ENCODE measurements around the gene CACNA2D3.

Gene CACNA2D3

DNA sequence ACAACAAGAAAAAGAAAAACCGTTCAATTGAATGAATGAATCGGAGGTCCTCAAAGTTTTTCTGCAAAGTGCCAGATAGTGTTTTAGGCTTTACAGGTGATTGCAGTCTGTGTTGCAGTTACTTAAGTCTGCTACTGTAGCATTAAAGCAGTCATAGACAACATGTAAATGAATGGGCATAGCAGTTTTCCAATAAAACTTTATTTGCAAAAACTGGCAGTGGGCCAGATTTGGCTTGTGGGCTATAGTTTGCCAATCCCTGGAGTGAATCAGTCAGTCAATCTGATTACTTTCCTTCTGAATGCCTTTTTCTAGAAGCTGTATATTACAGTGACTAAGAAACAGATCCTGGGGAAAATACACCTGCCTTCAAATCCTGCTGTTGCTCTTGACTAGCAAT, 562.9 kb downstream of the CACNA2D3 start:
- no peak overlapping the region for H3K4me3 ChIP-seq (ENCODE audit: low read length)
- DNase-seq (ENCODE audit: low read depth): no peak
- TF ChIP-seq, protein P1, sequence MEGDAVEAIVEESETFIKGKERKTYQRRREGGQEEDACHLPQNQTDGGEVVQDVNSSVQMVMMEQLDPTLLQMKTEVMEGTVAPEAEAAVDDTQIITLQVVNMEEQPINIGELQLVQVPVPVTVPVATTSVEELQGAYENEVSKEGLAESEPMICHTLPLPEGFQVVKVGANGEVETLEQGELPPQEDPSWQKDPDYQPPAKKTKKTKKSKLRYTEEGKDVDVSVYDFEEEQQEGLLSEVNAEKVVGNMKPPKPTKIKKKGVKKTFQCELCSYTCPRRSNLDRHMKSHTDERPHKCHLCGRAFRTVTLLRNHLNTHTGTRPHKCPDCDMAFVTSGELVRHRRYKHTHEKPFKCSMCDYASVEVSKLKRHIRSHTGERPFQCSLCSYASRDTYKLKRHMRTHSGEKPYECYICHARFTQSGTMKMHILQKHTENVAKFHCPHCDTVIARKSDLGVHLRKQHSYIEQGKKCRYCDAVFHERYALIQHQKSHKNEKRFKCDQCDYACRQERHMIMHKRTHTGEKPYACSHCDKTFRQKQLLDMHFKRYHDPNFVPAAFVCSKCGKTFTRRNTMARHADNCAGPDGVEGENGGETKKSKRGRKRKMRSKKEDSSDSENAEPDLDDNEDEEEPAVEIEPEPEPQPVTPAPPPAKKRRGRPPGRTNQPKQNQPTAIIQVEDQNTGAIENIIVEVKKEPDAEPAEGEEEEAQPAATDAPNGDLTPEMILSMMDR (IDR thresholded peaks at IDR 0.05; ENCODE audit: insufficient read depth, low read depth, low read length, missing control alignments): no peak

DNA sequence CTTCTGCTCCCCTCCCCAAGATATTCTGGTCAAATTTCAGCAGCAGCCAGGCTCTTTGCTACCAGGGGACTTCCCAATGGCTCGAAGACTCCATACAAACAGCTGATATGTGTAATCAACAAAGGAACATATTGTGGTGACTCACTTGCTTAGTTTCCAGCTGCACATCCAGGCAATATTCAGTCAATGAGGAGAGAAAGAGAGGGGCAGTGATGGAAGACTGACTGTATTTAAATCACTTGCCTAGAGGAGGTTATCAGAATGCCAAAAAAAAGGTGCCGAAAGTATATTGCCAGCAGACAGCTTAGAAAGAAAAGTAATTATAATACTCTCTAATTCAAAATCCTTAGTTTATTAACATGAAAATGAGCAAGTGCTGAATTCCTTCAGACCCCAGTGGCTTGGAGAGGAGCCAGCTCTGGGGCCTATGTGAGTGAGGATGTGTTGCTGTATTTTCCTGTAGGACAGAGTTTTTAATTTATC, 569.0 kb downstream of the CACNA2D3 start:
- TF ChIP-seq, protein P1 (IDR thresholded peaks at IDR 0.05; ENCODE audit: insufficient read depth, low read depth, low read length, missing control alignments): no peak
- DNase-seq (ENCODE audit: low read depth): no peak
- H3K4me3 ChIP-seq (ENCODE audit: low read length): no peak overlapping the region

DNA sequence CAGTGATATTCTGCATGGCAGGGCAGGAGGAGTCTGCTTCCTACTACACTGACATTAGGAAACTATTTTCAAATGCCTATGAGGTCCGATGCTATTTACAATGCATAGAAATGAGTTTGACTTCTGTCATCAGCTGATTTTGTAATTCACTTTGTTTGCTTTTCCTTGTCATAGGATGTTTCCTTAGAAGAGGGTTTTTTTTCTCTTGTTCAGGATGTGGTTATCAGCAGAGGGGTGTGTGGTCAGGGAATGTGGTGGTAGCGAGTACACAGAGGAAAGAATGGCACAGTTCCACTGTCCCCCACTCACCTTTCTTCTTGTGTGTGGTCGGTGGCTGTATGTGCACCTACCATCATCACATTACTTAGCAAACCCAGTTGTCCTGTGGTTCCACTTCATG, 574.0 kb downstream of the CACNA2D3 start:
- H3K4me3 ChIP-seq (ENCODE audit: low read length): no peak overlapping the region
- TF ChIP-seq, protein P1 (IDR thresholded peaks at IDR 0.05; ENCODE audit: insufficient read depth, low read depth, low read length, missing control alignments): no peak
- DNase-seq (ENCODE audit: low read depth): peak; percentile 4

DNA sequence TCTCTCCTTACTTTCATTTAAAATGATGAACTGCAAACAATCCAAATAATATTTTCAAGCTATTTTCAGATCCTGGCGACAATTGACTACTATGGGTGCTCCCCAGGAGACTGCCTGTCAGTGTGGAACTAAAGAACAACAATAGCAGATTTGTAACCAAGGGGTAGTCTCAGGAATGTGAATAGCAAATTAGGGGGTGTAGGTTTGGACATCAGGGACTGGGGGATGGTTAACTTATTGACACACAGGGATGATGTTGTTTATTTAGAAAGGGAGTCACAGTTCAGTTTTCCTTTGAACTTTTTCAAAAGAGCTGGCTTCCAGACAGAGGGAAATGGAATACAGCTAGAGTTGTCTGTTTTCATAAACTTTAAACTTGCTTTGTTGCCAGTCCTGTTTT, 575.7 kb downstream of the CACNA2D3 start:
- H3K4me3 ChIP-seq (ENCODE audit: low read length): no peak overlapping the region
- TF ChIP-seq, protein P1 (IDR thresholded peaks at IDR 0.05; ENCODE audit: insufficient read depth, low read depth, low read length, missing control alignments): no peak
- no peak for DNase-seq (ENCODE audit: low read depth)

DNA sequence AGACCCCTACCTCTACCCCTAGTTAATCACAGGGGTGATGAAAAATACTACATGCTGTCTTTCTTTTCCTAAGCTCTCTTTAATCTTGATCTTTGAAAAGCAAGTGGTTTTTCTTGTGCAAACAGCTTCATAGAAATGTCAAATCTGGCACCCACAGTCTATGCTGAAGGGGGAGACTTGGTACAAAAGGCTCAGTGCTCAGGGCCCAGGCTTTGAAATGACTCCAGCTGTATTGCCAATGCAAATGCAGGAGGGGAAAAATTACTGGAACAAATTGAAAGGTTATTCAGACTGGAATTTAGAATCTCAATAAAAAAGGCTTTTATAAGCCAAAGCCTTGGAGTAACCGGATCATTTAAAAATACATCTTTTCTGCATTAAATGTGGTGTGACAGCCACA, 581.6 kb downstream of the CACNA2D3 start:
- H3K4me3 ChIP-seq (ENCODE audit: low read length): no peak overlapping the region
- TF ChIP-seq, protein P1 (IDR thresholded peaks at IDR 0.05; ENCODE audit: insufficient read depth, low read depth, low read length, missing control alignments): no peak
- DNase-seq (ENCODE audit: low read depth): no peak

DNA sequence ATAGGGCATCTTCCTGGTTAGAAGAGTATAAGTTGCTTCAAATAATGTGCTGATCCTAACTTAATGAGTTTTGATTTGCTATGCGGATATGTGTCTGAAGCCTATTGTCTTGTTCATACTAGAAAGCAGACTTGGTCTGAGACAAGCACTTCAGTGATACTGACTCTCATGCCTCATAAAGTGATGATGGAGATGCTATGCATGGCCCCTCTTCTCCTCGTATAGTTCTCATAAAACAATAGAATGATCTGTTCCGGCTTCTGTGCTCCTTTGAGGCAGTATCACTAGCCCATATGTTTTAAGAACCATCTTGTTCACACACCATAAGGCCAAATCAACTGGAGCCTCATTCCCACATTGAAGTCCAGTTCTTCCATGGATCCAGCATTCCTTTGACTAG, 583.4 kb downstream of the CACNA2D3 start:
- TF ChIP-seq, protein P1 (IDR thresholded peaks at IDR 0.05; ENCODE audit: insufficient read depth, low read depth, low read length, missing control alignments): no peak

DNA sequence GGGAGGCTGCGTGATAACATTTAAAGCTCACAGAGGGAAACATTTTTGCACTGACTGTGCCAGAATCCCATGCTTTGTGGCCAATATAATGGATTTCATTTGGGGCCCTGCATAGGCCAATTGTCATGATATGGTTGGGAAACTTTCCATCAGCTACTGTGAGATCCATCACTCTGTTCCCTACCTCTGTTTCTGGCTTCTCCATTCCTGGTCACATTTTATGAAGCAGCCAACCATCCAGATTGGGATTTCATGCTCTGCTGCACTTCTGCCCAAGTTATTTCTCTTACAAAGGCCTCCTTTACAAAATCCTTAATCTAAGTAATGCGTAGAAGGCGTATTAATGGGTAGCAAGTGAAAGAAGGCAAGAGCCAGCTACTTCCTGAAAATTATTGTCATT, 584.4 kb downstream of the CACNA2D3 start:
- DNase-seq (ENCODE audit: low read depth): no peak
- TF ChIP-seq, protein P1 (IDR thresholded peaks at IDR 0.05; ENCODE audit: insufficient read depth, low read depth, low read length, missing control alignments): no peak
- no peak overlapping the region for H3K4me3 ChIP-seq (ENCODE audit: low read length)

More for the DNA sequence above, 583.4 kb downstream of the CACNA2D3 start:
- no peak overlapping the region for H3K4me3 ChIP-seq (ENCODE audit: low read length)
- no peak for DNase-seq (ENCODE audit: low read depth)

All from epithelial cell of esophagus (primary cell).